B cell (primary cell): Measurements from ENCODE around the gene CDA. TPM values are rescaled to one million over a fixed set of nuclear protein-coding genes. Genes with fewer than 3 reads are reported as not detected.

ENCODE experiments used
- ATAC-seq: fragments of 200-7000 bp; cut with Tn5 transposase; one replicate; pipeline ENCODE4 v1.10.0; 2021; ENCODE audit warnings: low read depth, mild to moderate bottlenecking, moderate number of reproducible peaks, moderate library complexity
- CTCF ChIA-PET: fragments of 350-600 bp; sonication (Branson Sonifier 250); formaldehyde crosslinking; loops from one replicate; lab custom pipeline; 2021; ENCODE audit warnings: antibody characterized with exemption, inconsistent platforms; lab: Charles Lee
- POLR2A ChIA-PET: fragments of 350-600 bp; sonication (Branson Sonifier 250); formaldehyde crosslinking; loops from one replicate; lab custom pipeline; 2021; ENCODE audit warnings: antibody characterized with exemption; lab: Charles Lee
- DNase-seq: peaks from one replicate; pipeline ENCODE4 v3.0.0; 2013
- H2AFZ ChIP-seq: 2 replicates; pipeline ENCODE4 v1.6.1; 2012; ENCODE audit warnings: mild to moderate bottlenecking, low read depth, low read length; ENCODE audit not compliant: insufficient read depth, poor library complexity, severe bottlenecking
- H3K27ac ChIP-seq, 2 donors: 1 replicate in 1 of 2; 2 replicates in 1 of 2; pipeline ENCODE4 v1.5.1; 2012 to 2013; ENCODE audit warnings: low read length in 2 of 2, mild to moderate bottlenecking in 2 of 2, moderate library complexity in 1 of 2
- H3K27me3 ChIP-seq, 4 experiments: fragments of 200-600 bp in 1 of 4; sonication (generic) in 1 of 4; replicated peaks in 1 of 4; 1 replicate in 2 of 4; 2 replicates in 2 of 4; pipeline versions ENCODE4 v1.6.1 to v1.7.0; 2013 to 2016; ENCODE audit warnings: low read length in 3 of 4, mild to moderate bottlenecking in 2 of 4, mixed read lengths in 1 of 4, moderate library complexity in 1 of 4; ENCODE audit not compliant: insufficient read depth in 4 of 4, control insufficient read depth in 3 of 4; ENCODE audit errors: control extremely low read depth in 1 of 4
- H3K36me3 ChIP-seq, 2 experiments: replicated peaks in 1 of 2; 1 replicate in 1 of 2; 2 replicates in 1 of 2; pipeline versions ENCODE4 v1.6.1 to v1.7.1; 2013; ENCODE audit warnings: low read length in 1 of 2; ENCODE audit not compliant: insufficient read depth in 2 of 2, control insufficient read depth in 1 of 2; ENCODE audit errors: control extremely low read depth in 1 of 2, extremely low read depth in 1 of 2
- H3K4me1 ChIP-seq, 2 donors: fragments of 200-600 bp in 1 of 2; sonication (generic) in 1 of 2; 1 replicate in 1 of 2; 2 replicates in 1 of 2; pipeline versions ENCODE4 v1.5.1 to v1.6.1; 2013 to 2017; ENCODE audit warnings: low read length in 2 of 2; ENCODE audit not compliant: control insufficient read depth in 2 of 2, insufficient read depth in 2 of 2
- H3K4me2 ChIP-seq: replicated peaks from 2 replicates; pipeline ENCODE3; 2012; ENCODE audit warnings: mild to moderate bottlenecking, low read depth, low read length; ENCODE audit not compliant: poor library complexity, severe bottlenecking
- H3K4me3 ChIP-seq, 5 experiments: fragments of 200-600 bp in 1 of 5; sonication (generic) in 1 of 5; 1 replicate in 3 of 5; 2 replicates in 2 of 5; pipeline versions ENCODE4 v1.5.1 to v1.7.0; 2011 to 2016; ENCODE audit warnings: low read length in 4 of 5, mild to moderate bottlenecking in 4 of 5, low read depth in 2 of 5, control low read depth in 1 of 5, moderate library complexity in 1 of 5; ENCODE audit not compliant: insufficient read depth in 1 of 5; ENCODE audit errors: control extremely low read depth in 1 of 5, extremely low read depth in 1 of 5
- H3K79me2 ChIP-seq: fragments of 200-600 bp; sonication (generic); one replicate; pipeline ENCODE4 v1.6.0; 2016; ENCODE audit warnings: low read length; ENCODE audit not compliant: control insufficient read depth, insufficient read depth
- H3K9ac ChIP-seq: fragments of 200-600 bp; sonication (generic); 2 replicates; pipeline ENCODE4 v1.6.1; 2017; ENCODE audit warnings: mild to moderate bottlenecking, low read length, moderate library complexity
- H3K9me3 ChIP-seq, 3 donors: one replicate each; pipeline versions ENCODE4 v1.6.1 to v1.7.1; 2013; ENCODE audit warnings: low read length in 2 of 3; ENCODE audit not compliant: control insufficient read depth in 2 of 3, insufficient read depth in 1 of 3; ENCODE audit errors: control extremely low read depth in 1 of 3
- H4K20me1 ChIP-seq: 2 replicates; pipeline ENCODE4 v1.6.0; 2012; ENCODE audit warnings: mild to moderate bottlenecking, low read length; ENCODE audit not compliant: insufficient read depth, control insufficient read depth, poor library complexity, severe bottlenecking
- H3K27ac Mint-ChIP-seq: one replicate; pipeline ENCODE4 v1.8.0; 2021; ENCODE audit warnings: mixed read lengths
- H3K27me3 Mint-ChIP-seq: one replicate; pipeline ENCODE4 v1.8.0; 2021; ENCODE audit warnings: mixed read lengths
- H3K4me1 Mint-ChIP-seq: one replicate; pipeline ENCODE4 v1.8.0; 2021; ENCODE audit warnings: mixed read lengths
- H3K4me3 Mint-ChIP-seq: one replicate; pipeline ENCODE4 v1.8.0; 2021; ENCODE audit warnings: mixed read lengths
- H3K9me3 Mint-ChIP-seq: one replicate; pipeline ENCODE4 v1.8.0; 2022; ENCODE audit warnings: mixed read lengths; ENCODE audit not compliant: insufficient read depth
- EZH2 ChIP-seq: IDR thresholded peaks from 2 replicates; pipeline ENCODE4 v1.6.1; 2012; ENCODE audit warnings: borderline replicate concordance, low read depth, mild to moderate bottlenecking, moderate library complexity, low read length; ENCODE audit not compliant: insufficient read depth, poor library complexity, severe bottlenecking
- WGBS: methylation state at CpG from one replicate; pipeline ENCODE4 v1.1.5; 2013; ENCODE audit warnings: missing lambda C conversion rate; ENCODE audit not compliant: insufficient coverage; 5-methylcytosine and 5-hydroxymethylcytosine counted together
- intact Hi-C: fragments of 100-400 bp; cut with micrococcal nuclease; formaldehyde crosslinking; loops from one replicate; pipeline ENCODE4 v1.10.0; 2022
- polyA plus RNA-seq: library from polyadenylated mRNA; depleted of rRNA; stranded (reverse); fragments of >200 nt; gene quantifications from 2 replicates; pipeline ENCODE4 v1.2.3, GENCODE V29; 2012
- total RNA-seq, 2 donors: library from RNA; stranded (reverse); fragments of 120-200 nt in 1 of 2; gene quantifications; 1 replicate in 1 of 2; 2 replicates in 1 of 2; pipeline versions ENCODE4 v1.2.3 to v1.2.4, GENCODE V29; 2013 to 2022
- TF ChIP-seq, protein P1 (sequence below): fragments of 200-600 bp; IDR thresholded peaks from one replicate; pipeline ENCODE4 v1.8.0; 2022; ENCODE audit warnings: antibody characterized with exemption, mild to moderate bottlenecking

Gene CDA
- total and polyA plus RNA-seq, 2 donors (not counting 1 experiment from before 2014, with no cell fraction given) = 0.64 TPM; not detected in 1

DNA sequence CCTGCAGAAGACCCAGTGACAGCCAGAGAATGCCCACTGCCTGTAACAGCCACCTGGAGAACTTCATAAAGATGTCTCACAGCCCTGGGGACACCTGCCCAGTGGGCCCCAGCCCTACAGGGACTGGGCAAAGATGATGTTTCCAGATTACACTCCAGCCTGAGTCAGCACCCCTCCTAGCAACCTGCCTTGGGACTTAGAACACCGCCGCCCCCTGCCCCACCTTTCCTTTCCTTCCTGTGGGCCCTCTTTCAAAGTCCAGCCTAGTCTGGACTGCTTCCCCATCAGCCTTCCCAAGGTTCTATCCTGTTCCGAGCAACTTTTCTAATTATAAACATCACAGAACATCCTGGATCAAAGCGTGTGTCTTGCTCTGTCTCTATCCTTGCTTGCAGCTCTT, 29.7 kb downstream of the CDA start:
- peaks cover 0 to 3% (median 0%) of the 10 kb centered on the region in 4 experiments for H3K27me3 ChIP-seq
- H3K27ac ChIP-seq = no peak overlapping the region
- H3K4me1 Mint-ChIP-seq = no peaks in the 10 kb centered on the region
- no peak overlapping the region for H3K4me3 ChIP-seq
- no peaks in the 10 kb centered on the region for H3K79me2 ChIP-seq
- H3K9me3 ChIP-seq = no peaks in the 10 kb centered on the region
- H3K27me3 Mint-ChIP-seq = peaks cover 12% of the 10 kb centered on the region
- H4K20me1 ChIP-seq = no peaks in the 10 kb centered on the region
- no peak overlapping the region for H3K27ac Mint-ChIP-seq
- intact Hi-C loops = no loop called here
- H3K9ac ChIP-seq = no peak overlapping the region
- H3K4me3 Mint-ChIP-seq = no peak overlapping the region
- H3K4me2 ChIP-seq = no peak overlapping the region
- no peak overlapping the region for H2AFZ ChIP-seq
- CTCF ChIA-PET = no interaction called here
- 58% methylated on average over 2 of the region's 4 CpGs for WGBS
- H3K9me3 Mint-ChIP-seq = no peaks in the 10 kb centered on the region
- H3K36me3 ChIP-seq = no peaks in the 10 kb centered on the region
- POLR2A ChIA-PET = interaction anchor here (0.6 kb wide), 1 partner anchor 960 kb away, joined by 3 read pairs; no protein-coding TSS in a partner anchor
- no peak for DNase-seq
- H3K4me1 ChIP-seq = no peaks in the 10 kb centered on the region
- TF ChIP-seq, protein P1, sequence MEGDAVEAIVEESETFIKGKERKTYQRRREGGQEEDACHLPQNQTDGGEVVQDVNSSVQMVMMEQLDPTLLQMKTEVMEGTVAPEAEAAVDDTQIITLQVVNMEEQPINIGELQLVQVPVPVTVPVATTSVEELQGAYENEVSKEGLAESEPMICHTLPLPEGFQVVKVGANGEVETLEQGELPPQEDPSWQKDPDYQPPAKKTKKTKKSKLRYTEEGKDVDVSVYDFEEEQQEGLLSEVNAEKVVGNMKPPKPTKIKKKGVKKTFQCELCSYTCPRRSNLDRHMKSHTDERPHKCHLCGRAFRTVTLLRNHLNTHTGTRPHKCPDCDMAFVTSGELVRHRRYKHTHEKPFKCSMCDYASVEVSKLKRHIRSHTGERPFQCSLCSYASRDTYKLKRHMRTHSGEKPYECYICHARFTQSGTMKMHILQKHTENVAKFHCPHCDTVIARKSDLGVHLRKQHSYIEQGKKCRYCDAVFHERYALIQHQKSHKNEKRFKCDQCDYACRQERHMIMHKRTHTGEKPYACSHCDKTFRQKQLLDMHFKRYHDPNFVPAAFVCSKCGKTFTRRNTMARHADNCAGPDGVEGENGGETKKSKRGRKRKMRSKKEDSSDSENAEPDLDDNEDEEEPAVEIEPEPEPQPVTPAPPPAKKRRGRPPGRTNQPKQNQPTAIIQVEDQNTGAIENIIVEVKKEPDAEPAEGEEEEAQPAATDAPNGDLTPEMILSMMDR = no peak
- no peak for ATAC-seq

GRCh38 chr1:20619999-20620398, 31.1 kb downstream of the CDA start:
- no peak overlapping the region for H3K9ac ChIP-seq
- no peak overlapping the region for H3K4me3 Mint-ChIP-seq
- TF ChIP-seq, protein P1 = no peak
- TF ChIP-seq EZH2 = no peak
- ATAC-seq (no peak), DNase-seq (no peak)
- WGBS = 71% methylated on average over 1 of the region's 1 CpG
- no peak overlapping the region for H2AFZ ChIP-seq
- no peak overlapping the region for H3K4me3 ChIP-seq
- no peaks in the 10 kb centered on the region for H3K79me2 ChIP-seq
- H3K27ac ChIP-seq = no peak overlapping the region
- CTCF ChIA-PET = no interaction called here
- no peak overlapping the region for H3K27ac Mint-ChIP-seq
- no peaks in the 10 kb centered on the region for H3K36me3 ChIP-seq
- no peaks in the 10 kb centered on the region for H3K4me1 ChIP-seq
- no peaks in the 10 kb centered on the region for H3K4me1 Mint-ChIP-seq
- peaks cover 18% of the 10 kb centered on the region for H3K27me3 Mint-ChIP-seq
- no peaks in the 10 kb centered on the region for H4K20me1 ChIP-seq
- no peaks in the 10 kb centered on the region for H3K9me3 ChIP-seq
- no peaks in the 10 kb centered on the region for H3K9me3 Mint-ChIP-seq
- H3K27me3 ChIP-seq = peaks cover 0 to 5% (median 0%) of the 10 kb centered on the region in 4 experiments
- intact Hi-C loops = no loop called here
- no peak overlapping the region for H3K4me2 ChIP-seq
- POLR2A ChIA-PET = no interaction called here
